Liver (tissue), 9 donors: ENCODE measurements around the gene CA10. TPM values are rescaled to one million over a fixed set of nuclear protein-coding genes. Genes with fewer than 3 reads are reported as not detected.

Experiments used
- DNase-seq: peaks from one replicate; pipeline ENCODE4 v3.0.0-alpha.2; 2017; ENCODE audit warnings: low spot score
- H3K27ac ChIP-seq, 2 donors: one replicate each; pipeline ENCODE4 v1.7.0; 2013; ENCODE audit warnings: inconsistent platforms in 2 of 2, low read length in 2 of 2, control low read depth in 1 of 2, low read depth in 1 of 2, mild to moderate bottlenecking in 1 of 2
- H3K27me3 ChIP-seq, 4 donors: one replicate each; pipeline versions ENCODE4 v1.6.1 to v1.7.0; 2013; ENCODE audit warnings: low read length in 3 of 4, inconsistent platforms in 1 of 4, mild to moderate bottlenecking in 1 of 4, moderate library complexity in 1 of 4; ENCODE audit not compliant: control insufficient read depth in 4 of 4, insufficient read depth in 4 of 4
- H3K36me3 ChIP-seq, 4 donors: one replicate each; pipeline versions ENCODE4 v1.6.1 to v1.7.0; 2013; ENCODE audit warnings: low read length in 3 of 4, mild to moderate bottlenecking in 3 of 4, low read depth in 1 of 4, moderate library complexity in 1 of 4; ENCODE audit not compliant: control insufficient read depth in 4 of 4, insufficient read depth in 3 of 4
- H3K4me1 ChIP-seq, 4 donors: one replicate each; pipeline versions ENCODE4 v1.6.1 to v1.7.0; 2013; ENCODE audit warnings: low read length in 3 of 4, mild to moderate bottlenecking in 3 of 4, moderate library complexity in 1 of 4; ENCODE audit not compliant: control insufficient read depth in 4 of 4, insufficient read depth in 4 of 4
- H3K4me3 ChIP-seq, 3 donors: one replicate each; pipeline versions ENCODE4 v1.6.1 to v1.7.0; 2013; ENCODE audit warnings: low read length in 3 of 3, control low read depth in 1 of 3, low read depth in 1 of 3, mild to moderate bottlenecking in 1 of 3
- H3K9ac ChIP-seq, 2 donors: one replicate each; pipeline ENCODE4 v1.7.0; 2013; ENCODE audit warnings: low read length in 2 of 2, mild to moderate bottlenecking in 2 of 2, moderate library complexity in 2 of 2, control low read depth in 1 of 2, low read depth in 1 of 2
- H3K9me3 ChIP-seq, 4 donors: one replicate each; pipeline versions ENCODE4 v1.6.1 to v1.7.0; 2013; ENCODE audit warnings: low read length in 3 of 4; ENCODE audit not compliant: control insufficient read depth in 4 of 4
- EGR1 ChIP-seq, 2 donors: IDR thresholded peaks; 2 replicates each; pipeline ENCODE4 v1.6.1; 2016 to 2018; ENCODE audit warnings: antibody characterized with exemption in 2 of 2, low read depth in 2 of 2
- FOXA1 ChIP-seq: IDR thresholded peaks from 2 replicates; pipeline ENCODE4 v1.6.1; 2016; ENCODE audit warnings: antibody characterized with exemption
- FOXA2 ChIP-seq: IDR thresholded peaks from 2 replicates; pipeline ENCODE4 v1.6.1; 2016; ENCODE audit warnings: antibody characterized with exemption
- GABPA ChIP-seq, 2 donors: IDR thresholded peaks in 1 of 2; conservative IDR thresholded peaks in 1 of 2; 2 replicates each; pipeline ENCODE4 v1.6.1; 2016; ENCODE audit warnings: antibody characterized with exemption in 2 of 2, mild to moderate bottlenecking in 1 of 2, moderate library complexity in 1 of 2
- HNF4A ChIP-seq, 2 donors: conservative IDR thresholded peaks; 2 replicates each; pipeline ENCODE4 v1.6.1; 2016; ENCODE audit warnings: antibody characterized with exemption in 2 of 2, mild to moderate bottlenecking in 2 of 2
- HNF4G ChIP-seq: IDR thresholded peaks from 2 replicates; pipeline ENCODE4 v1.6.1; 2016; ENCODE audit warnings: antibody characterized with exemption
- JUND ChIP-seq, 2 donors: IDR thresholded peaks; 2 replicates each; pipeline ENCODE4 v1.6.1; 2016; ENCODE audit warnings: antibody characterized with exemption in 2 of 2
- NR2F2 ChIP-seq: IDR thresholded peaks from 2 replicates; pipeline ENCODE4 v1.6.1; 2016; ENCODE audit warnings: antibody characterized with exemption
- RAD21 ChIP-seq, 2 donors: IDR thresholded peaks; 2 replicates each; pipeline ENCODE4 v1.6.1; 2016; ENCODE audit warnings: antibody characterized with exemption in 2 of 2, mild to moderate bottlenecking in 2 of 2
- RXRA ChIP-seq, 2 donors: IDR thresholded peaks; 2 replicates each; pipeline ENCODE4 v1.6.1; 2017 to 2018; ENCODE audit warnings: antibody characterized with exemption in 2 of 2, mild to moderate bottlenecking in 1 of 2
- SP1 ChIP-seq: IDR thresholded peaks from 2 replicates; pipeline ENCODE4 v1.6.1; 2018; ENCODE audit warnings: antibody characterized with exemption, mild to moderate bottlenecking
- TAF1 ChIP-seq: conservative IDR thresholded peaks from 2 replicates; pipeline ENCODE4 v1.6.1; 2016; ENCODE audit warnings: antibody characterized with exemption, mild to moderate bottlenecking
- WGBS: extraction: QIAGEN DNeasy Blood & Tissue Kit; methylation state at CpG from one replicate; pipeline ENCODE4 v1.1.7; 2013; 5-methylcytosine and 5-hydroxymethylcytosine counted together
- polyA plus RNA-seq, 2 donors: library from polyadenylated mRNA; stranded (reverse) in 1 of 2; unstranded in 1 of 2; fragments of 200-250 nt in 1 of 2; fragments of >200 nt in 1 of 2; fragmentation: Nextera tagmentation in 1 of 2; extraction: Ambion mirVana in 1 of 2; gene quantifications; one replicate each; pipeline versions ENCODE4 v1.2.1 to v1.2.3, GENCODE V29; 2013 to 2015
- total RNA-seq, 2 donors: library from RNA; depleted of rRNA; stranded (reverse); fragments of >200 nt; gene quantifications; one replicate each; pipeline ENCODE4 v1.2.3, GENCODE V29; 2014
- TF ChIP-seq, protein P1 (sequence below): IDR thresholded peaks from 2 replicates; pipeline ENCODE4 v1.6.1; 2016; ENCODE audit warnings: antibody characterized with exemption
- TF ChIP-seq, protein P2 (sequence below): fragments of 150-350 bp; IDR thresholded peaks from 2 replicates; pipeline ENCODE4 v1.5.1; 2017; ENCODE audit warnings: improper control_type of control experiment, low read depth, low read length; ENCODE audit not compliant: missing input control
- TF ChIP-seq, protein P3 (sequence below): IDR thresholded peaks from 2 replicates; pipeline ENCODE4 v1.6.1; 2016; ENCODE audit warnings: antibody characterized with exemption, mild to moderate bottlenecking
- TF ChIP-seq, protein P4 (sequence below): IDR thresholded peaks from 2 replicates; pipeline ENCODE4 v1.6.1; 2016; ENCODE audit warnings: antibody characterized with exemption
- TF ChIP-seq, protein P5 (sequence below): IDR thresholded peaks from 2 replicates; pipeline ENCODE4 v1.6.1; 2016; ENCODE audit warnings: antibody characterized with exemption
- donor health status: healthy.
- donor health status: healthy.
- donor health status: healthy.
- donor health status: healthy.
- donor health status: healthy.

The CA10 gene
- total and polyA plus RNA-seq, 4 donors = 0.05 TPM; not detected in 3

DNA sequence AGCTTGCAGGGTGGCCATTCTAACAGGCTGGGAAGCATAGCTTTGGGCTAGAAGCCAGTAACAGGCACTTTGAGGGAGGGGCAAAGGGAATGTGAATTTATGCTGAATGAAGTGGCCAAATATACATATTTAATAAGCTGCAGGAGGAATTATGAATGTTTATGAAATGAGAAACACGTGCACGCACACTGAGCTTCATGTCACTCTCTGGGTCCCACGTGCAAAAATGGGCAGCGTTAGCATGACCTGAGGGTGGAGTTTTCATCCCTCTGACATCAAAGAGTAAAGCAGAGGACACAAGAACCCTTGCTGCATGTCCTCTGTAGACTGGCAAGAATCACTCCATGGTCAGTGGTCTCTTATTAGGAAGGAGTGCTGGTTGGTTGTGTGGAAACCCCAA is 561.2 kb downstream of the CA10 start:
- Histone ChIP-seq H3K9ac (no peak overlapping the region), H3K36me3 (no peaks in the 10 kb centered on the region), H3K27me3 (peaks cover 0 to 5% (median 0%) of the 10 kb centered on the region in 4 donors), H3K9me3 (no peaks in the 10 kb centered on the region), H3K4me3 (no peak overlapping the region), H3K4me1 (no peaks in the 10 kb centered on the region), H3K27ac (no peak overlapping the region)
- DNase-seq = no peak
- TF ChIP-seq NR2F2 (no peak), FOXA1 (no peak), JUND (IDR thresholded peaks at IDR 0.05) (no peak), EGR1 (IDR thresholded peaks at IDR 0.05; ENCODE audit: low read depth in 2 of 2) (no peak), RXRA (IDR thresholded peaks at IDR 0.05) (no peak), FOXA2 (no peak), HNF4G (no peak), SP1 (no peak)
- TF ChIP-seq, protein P1, sequence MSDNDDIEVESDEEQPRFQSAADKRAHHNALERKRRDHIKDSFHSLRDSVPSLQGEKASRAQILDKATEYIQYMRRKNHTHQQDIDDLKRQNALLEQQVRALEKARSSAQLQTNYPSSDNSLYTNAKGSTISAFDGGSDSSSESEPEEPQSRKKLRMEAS = no peak
- TF ChIP-seq, protein P2, sequence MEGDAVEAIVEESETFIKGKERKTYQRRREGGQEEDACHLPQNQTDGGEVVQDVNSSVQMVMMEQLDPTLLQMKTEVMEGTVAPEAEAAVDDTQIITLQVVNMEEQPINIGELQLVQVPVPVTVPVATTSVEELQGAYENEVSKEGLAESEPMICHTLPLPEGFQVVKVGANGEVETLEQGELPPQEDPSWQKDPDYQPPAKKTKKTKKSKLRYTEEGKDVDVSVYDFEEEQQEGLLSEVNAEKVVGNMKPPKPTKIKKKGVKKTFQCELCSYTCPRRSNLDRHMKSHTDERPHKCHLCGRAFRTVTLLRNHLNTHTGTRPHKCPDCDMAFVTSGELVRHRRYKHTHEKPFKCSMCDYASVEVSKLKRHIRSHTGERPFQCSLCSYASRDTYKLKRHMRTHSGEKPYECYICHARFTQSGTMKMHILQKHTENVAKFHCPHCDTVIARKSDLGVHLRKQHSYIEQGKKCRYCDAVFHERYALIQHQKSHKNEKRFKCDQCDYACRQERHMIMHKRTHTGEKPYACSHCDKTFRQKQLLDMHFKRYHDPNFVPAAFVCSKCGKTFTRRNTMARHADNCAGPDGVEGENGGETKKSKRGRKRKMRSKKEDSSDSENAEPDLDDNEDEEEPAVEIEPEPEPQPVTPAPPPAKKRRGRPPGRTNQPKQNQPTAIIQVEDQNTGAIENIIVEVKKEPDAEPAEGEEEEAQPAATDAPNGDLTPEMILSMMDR = no peak
- TF ChIP-seq, protein P3, sequence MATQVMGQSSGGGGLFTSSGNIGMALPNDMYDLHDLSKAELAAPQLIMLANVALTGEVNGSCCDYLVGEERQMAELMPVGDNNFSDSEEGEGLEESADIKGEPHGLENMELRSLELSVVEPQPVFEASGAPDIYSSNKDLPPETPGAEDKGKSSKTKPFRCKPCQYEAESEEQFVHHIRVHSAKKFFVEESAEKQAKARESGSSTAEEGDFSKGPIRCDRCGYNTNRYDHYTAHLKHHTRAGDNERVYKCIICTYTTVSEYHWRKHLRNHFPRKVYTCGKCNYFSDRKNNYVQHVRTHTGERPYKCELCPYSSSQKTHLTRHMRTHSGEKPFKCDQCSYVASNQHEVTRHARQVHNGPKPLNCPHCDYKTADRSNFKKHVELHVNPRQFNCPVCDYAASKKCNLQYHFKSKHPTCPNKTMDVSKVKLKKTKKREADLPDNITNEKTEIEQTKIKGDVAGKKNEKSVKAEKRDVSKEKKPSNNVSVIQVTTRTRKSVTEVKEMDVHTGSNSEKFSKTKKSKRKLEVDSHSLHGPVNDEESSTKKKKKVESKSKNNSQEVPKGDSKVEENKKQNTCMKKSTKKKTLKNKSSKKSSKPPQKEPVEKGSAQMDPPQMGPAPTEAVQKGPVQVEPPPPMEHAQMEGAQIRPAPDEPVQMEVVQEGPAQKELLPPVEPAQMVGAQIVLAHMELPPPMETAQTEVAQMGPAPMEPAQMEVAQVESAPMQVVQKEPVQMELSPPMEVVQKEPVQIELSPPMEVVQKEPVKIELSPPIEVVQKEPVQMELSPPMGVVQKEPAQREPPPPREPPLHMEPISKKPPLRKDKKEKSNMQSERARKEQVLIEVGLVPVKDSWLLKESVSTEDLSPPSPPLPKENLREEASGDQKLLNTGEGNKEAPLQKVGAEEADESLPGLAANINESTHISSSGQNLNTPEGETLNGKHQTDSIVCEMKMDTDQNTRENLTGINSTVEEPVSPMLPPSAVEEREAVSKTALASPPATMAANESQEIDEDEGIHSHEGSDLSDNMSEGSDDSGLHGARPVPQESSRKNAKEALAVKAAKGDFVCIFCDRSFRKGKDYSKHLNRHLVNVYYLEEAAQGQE = no peak
- WGBS = 94% methylated on average over 4 of the region's 4 CpGs

DNA sequence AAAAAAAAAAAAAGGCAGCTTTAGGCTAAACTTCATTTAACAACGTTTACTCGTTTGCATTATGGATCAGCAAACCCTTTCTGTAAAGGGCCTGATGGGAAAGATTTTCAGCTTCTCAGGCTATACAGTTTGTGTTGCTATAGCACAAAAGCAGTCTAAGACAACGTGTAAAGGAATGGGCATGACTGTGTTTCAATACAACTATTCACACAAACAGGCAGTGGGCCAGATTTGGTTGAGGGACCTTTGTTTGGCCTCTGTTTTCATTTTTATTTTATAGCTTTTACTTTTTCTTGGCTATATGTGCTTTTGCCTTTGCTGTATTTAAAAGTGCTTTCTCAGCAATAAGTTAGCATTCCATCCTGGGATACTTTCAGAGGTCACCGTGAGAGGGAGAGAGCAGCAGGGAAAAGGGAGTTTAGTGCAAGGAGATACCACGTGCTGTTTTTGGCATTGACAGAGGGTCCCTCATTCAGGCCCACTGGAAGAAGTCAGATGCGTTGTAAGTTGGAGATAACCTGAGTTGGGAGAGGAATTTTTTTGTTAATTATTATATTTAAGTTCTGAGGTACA is 562.6 kb downstream of the CA10 start:
- no peak for DNase-seq
- WGBS = 67% methylated on average over 6 of the region's 6 CpGs
- Histone ChIP-seq H3K9me3 (no peaks in the 10 kb centered on the region), H3K27me3 (no peaks in the 10 kb centered on the region), H3K4me1 (no peaks in the 10 kb centered on the region), H3K9ac (no peak overlapping the region), H3K36me3 (no peaks in the 10 kb centered on the region), H3K27ac (no peak overlapping the region), H3K4me3 (no peak overlapping the region)
- no peak for TF ChIP-seq NR2F2
- TF ChIP-seq HNF4G = no peak
- TF ChIP-seq HNF4A (conservative IDR thresholded peaks at IDR 0.05) = no peak
- TF ChIP-seq RXRA (IDR thresholded peaks at IDR 0.05) = no peak
- no peak for TF ChIP-seq FOXA1
- TF ChIP-seq SP1 = no peak
- TF ChIP-seq, protein P4, sequence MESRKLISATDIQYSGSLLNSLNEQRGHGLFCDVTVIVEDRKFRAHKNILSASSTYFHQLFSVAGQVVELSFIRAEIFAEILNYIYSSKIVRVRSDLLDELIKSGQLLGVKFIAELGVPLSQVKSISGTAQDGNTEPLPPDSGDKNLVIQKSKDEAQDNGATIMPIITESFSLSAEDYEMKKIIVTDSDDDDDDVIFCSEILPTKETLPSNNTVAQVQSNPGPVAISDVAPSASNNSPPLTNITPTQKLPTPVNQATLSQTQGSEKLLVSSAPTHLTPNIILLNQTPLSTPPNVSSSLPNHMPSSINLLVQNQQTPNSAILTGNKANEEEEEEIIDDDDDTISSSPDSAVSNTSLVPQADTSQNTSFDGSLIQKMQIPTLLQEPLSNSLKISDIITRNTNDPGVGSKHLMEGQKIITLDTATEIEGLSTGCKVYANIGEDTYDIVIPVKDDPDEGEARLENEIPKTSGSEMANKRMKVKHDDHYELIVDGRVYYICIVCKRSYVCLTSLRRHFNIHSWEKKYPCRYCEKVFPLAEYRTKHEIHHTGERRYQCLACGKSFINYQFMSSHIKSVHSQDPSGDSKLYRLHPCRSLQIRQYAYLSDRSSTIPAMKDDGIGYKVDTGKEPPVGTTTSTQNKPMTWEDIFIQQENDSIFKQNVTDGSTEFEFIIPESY = no peak
- TF ChIP-seq, protein P1 = no peak
- TF ChIP-seq FOXA2 = no peak
- no peak for TF ChIP-seq TAF1
- TF ChIP-seq, protein P3 = no peak
- TF ChIP-seq GABPA (IDR thresholded peaks at IDR 0.05 in 1 of 2, conservative IDR thresholded peaks at IDR 0.05 in 1 of 2) = no peak
- TF ChIP-seq EGR1 (IDR thresholded peaks at IDR 0.05; ENCODE audit: low read depth in 2 of 2) = no peak
- TF ChIP-seq, protein P2 = no peak
- no peak for TF ChIP-seq RAD21 (IDR thresholded peaks at IDR 0.05)
- TF ChIP-seq, protein P5, sequence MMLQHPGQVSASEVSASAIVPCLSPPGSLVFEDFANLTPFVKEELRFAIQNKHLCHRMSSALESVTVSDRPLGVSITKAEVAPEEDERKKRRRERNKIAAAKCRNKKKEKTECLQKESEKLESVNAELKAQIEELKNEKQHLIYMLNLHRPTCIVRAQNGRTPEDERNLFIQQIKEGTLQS = no peak
